ENCODE results near the gene CPA5. TPM values are rescaled to one million over a fixed set of nuclear protein-coding genes. Genes with fewer than 3 reads are reported as not detected.

Gene CPA5
- total and polyA plus RNA-seq, 2 experiments from 2014 or later = 0.98 TPM; not detected in 1

DNA sequence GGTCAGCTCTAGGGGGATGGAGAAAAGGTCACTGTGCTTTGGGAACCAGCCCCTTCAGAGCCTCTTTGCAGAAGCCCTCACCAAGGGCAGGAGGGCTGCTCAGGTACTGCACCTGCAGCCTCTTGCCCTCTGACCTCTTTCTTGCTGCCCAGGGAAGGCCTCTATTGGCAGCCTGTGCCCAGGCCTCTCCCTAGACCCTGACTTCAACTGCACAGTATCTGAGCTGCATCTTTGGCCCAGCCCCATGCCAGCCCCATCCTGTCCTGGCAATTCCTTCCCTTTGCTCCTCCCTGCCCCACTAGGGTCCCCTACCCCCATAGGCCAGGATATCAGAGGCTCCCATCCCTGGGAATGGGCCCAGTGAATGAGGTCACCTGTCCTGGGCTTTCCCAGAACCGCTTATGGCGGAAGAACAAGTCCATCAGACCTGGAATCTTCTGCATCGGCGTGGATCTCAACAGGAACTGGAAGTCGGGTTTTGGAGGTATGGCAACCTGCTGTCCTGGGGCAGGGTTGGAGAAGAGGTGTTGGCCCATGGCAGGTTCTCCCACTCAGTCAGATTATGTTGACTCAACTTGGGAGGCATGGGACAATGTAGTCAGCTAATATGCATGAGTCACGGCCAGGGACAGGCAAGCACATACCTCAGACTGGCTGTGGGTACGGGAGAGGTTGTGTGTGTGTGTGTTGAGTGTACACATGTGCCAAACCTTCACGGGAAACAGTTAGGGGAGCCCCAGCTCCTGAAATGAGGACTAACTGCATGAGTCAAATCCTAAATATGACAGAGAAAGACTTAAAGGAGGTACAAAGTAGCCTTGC is 18.6 kb downstream of the CPA5 start:
- Histone ChIP-seq H3K27me3 (no peaks in the 10 kb centered on the region), H3K36me3 (no peaks in the 10 kb centered on the region), H3K4me1 (ENCODE audit: low read depth) (peaks cover 12% of the 10 kb centered on the region), H3K9me3 (ENCODE audit: low read depth) (no peaks in the 10 kb centered on the region), H3K4me3 (no peak overlapping the region), H3K27ac (no peak overlapping the region)
- TF ChIP-seq, protein P1, sequence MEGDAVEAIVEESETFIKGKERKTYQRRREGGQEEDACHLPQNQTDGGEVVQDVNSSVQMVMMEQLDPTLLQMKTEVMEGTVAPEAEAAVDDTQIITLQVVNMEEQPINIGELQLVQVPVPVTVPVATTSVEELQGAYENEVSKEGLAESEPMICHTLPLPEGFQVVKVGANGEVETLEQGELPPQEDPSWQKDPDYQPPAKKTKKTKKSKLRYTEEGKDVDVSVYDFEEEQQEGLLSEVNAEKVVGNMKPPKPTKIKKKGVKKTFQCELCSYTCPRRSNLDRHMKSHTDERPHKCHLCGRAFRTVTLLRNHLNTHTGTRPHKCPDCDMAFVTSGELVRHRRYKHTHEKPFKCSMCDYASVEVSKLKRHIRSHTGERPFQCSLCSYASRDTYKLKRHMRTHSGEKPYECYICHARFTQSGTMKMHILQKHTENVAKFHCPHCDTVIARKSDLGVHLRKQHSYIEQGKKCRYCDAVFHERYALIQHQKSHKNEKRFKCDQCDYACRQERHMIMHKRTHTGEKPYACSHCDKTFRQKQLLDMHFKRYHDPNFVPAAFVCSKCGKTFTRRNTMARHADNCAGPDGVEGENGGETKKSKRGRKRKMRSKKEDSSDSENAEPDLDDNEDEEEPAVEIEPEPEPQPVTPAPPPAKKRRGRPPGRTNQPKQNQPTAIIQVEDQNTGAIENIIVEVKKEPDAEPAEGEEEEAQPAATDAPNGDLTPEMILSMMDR (IDR thresholded peaks at IDR 0.05; ENCODE audit: low read depth, low read length) = no peak
- DNase-seq (ENCODE audit: low read depth in 1 of 2, low spot score in 1 of 2) = peak in 1 of 2 donors; percentile 86

DNA sequence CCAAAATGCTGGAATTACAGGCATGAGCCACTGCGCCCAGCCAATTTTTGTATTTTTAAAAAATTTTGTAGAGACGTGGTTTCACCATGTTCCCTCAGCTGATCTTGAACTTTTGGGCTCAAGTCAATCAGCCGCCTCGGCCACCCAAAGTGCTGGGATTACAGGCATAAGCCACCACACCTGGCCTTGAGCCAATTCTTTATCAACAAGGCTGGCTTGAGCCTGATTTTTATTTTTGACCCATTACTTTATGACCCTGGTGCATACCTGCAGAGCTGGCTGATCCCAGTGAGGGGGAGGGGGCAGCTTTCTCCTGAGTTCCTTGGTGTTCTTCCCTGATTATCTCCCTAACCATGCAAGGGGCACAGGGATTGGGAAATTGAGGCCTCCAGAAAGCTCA is 19.8 kb downstream of the CPA5 start:
- Histone ChIP-seq H3K9me3 (ENCODE audit: low read depth) (no peaks in the 10 kb centered on the region), H3K4me3 (no peak overlapping the region), H3K27me3 (no peaks in the 10 kb centered on the region), H3K27ac (no peak overlapping the region), H3K4me1 (ENCODE audit: low read depth) (peaks cover 20% of the 10 kb centered on the region), H3K36me3 (no peaks in the 10 kb centered on the region)
- no peak for DNase-seq (ENCODE audit: low read depth in 1 of 2, low spot score in 1 of 2)
- TF ChIP-seq, protein P1 (IDR thresholded peaks at IDR 0.05; ENCODE audit: low read depth, low read length) = no peak

DNA sequence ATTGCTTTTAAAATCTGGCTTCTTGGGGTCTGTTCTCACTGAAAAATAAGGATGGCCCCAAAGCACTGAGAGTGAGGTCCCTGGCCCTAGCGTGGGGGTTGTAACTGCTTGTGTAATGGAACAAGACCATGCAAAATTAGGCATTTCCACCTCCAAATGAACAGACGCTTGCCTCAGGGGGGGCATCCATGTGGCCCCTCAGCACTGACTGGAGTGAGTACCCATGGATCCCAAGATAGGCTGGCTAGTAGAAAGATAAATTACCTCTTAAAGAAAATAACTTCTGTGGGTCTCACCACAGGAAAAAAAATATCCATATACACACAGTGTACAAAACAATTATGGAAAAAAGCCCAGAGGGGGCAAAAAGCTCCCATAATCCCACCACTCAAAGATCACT is 20.5 kb downstream of the CPA5 start:
- Histone ChIP-seq H3K4me1 (ENCODE audit: low read depth) (peaks cover 23% of the 10 kb centered on the region), H3K27ac (no peak overlapping the region)

DNA sequence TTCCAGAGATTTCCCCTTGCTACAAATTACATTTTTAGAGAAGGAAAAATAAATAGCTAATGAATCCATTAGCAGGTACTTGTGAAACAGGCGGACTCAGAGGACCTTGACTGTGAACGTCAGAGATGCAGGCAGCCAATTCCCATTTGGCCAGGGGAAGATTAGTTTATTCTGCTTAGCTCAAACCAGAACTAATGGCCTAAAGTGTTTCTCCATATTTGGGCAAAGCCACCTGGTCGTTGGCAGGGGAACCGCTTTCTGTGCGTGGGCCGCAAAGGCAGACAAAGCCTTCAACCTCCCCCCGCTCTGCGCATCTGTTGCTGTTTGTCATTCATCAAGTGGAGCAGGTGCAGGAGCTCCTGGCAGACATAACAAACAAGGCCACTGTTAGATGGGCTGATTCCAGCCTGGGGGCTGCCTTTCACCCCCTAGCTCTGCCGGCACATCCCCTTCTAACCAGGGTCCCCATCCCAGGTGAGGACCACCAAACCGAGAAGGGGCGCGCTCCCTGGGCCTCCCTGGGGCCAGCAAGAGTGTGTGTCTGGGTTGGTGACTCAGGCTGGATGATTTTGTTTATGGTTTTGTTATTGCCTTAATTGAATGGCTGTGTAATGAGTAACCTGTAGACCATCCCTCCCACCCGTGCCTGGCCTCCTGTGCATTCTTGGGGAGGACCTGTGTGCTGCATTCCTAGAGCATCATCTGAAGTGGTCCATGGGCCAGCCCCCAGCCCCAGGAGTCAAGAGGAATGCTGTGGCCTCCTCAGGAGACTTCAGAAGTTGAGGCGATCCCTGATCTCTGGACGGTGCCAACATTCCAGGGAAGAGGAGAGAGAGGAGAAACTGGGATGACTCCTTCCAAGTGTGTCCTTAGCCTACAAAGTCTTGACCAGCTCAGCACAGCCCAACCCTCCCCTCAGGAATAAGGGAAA is 21.2 kb downstream of the CPA5 start:
- peak in 1 of 2 donors; percentile 57 for DNase-seq (ENCODE audit: low read depth in 1 of 2, low spot score in 1 of 2)
- Histone ChIP-seq H3K4me3 (no peak overlapping the region), H3K36me3 (no peaks in the 10 kb centered on the region), H3K4me1 (ENCODE audit: low read depth) (peaks cover 23% of the 10 kb centered on the region), H3K27me3 (no peaks in the 10 kb centered on the region), H3K9me3 (ENCODE audit: low read depth) (no peaks in the 10 kb centered on the region), H3K27ac (no peak overlapping the region)
- TF ChIP-seq, protein P1 (IDR thresholded peaks at IDR 0.05; ENCODE audit: low read depth, low read length) = no peak

More for the DNA sequence above, 20.5 kb downstream of the CPA5 start:
- no peaks in the 10 kb centered on the region for H3K9me3 ChIP-seq (ENCODE audit: low read depth)
- no peaks in the 10 kb centered on the region for H3K27me3 ChIP-seq
- no peak overlapping the region for H3K4me3 ChIP-seq
- H3K36me3 ChIP-seq = no peaks in the 10 kb centered on the region
- TF ChIP-seq, protein P1 (IDR thresholded peaks at IDR 0.05; ENCODE audit: low read depth, low read length) = no peak
- DNase-seq (ENCODE audit: low read depth in 1 of 2, low spot score in 1 of 2) = no peak

DNA sequence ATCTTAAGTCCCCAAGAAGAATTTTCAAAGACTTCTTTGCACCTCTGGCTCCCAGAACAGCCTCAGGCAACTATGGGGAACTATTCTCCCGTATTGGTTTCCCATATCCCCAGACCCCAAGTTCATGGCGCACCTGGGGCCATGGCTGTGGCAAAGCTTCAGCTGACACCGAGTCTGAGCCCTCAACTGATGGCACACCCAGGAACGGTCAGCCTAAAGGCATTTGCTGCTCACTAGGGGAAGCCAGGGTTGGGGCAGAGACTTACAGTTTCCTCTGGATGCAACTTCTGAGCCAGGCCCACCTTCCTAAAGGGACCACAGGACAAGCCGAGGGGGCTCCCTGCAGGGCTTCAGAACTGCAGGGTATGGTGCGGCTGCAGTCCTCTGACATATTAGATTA is 21.9 kb downstream of the CPA5 start:
- TF ChIP-seq, protein P1 (IDR thresholded peaks at IDR 0.05; ENCODE audit: low read depth, low read length) = no peak
- H3K27me3 ChIP-seq = no peaks in the 10 kb centered on the region
- no peaks in the 10 kb centered on the region for H3K9me3 ChIP-seq (ENCODE audit: low read depth)
- no peak for DNase-seq (ENCODE audit: low read depth in 1 of 2, low spot score in 1 of 2)
- no peak overlapping the region for H3K27ac ChIP-seq
- no peak overlapping the region for H3K4me3 ChIP-seq
- no peaks in the 10 kb centered on the region for H3K36me3 ChIP-seq
- H3K4me1 ChIP-seq (ENCODE audit: low read depth) = peaks cover 23% of the 10 kb centered on the region

Data from cardiac muscle cell (in vitro differentiated cells and primary cell).